DOHH2 (cell line): ENCODE measurements around the gene FXN.

Experiments
- H3F3A ChIP-seq: fragments of 200-600 bp; sonication (generic), shearing (Covaris generic); 2 replicates; pipeline ENCODE4 v1.6.0; 2016; ENCODE audit warnings: antibody characterized with exemption, mild to moderate bottlenecking; ENCODE audit not compliant: control insufficient read depth, insufficient read depth
- H3K27ac ChIP-seq: fragments of 200-600 bp; sonication (generic); 2 replicates; pipeline ENCODE4 v1.5.1; 2014; ENCODE audit warnings: low read depth, mild to moderate bottlenecking, low read length, moderate library complexity
- H3K27me3 ChIP-seq: fragments of 200-600 bp; sonication (generic); 2 replicates; pipeline ENCODE4 v1.6.1; 2014; ENCODE audit warnings: mild to moderate bottlenecking, low read length, mixed read lengths; ENCODE audit not compliant: control insufficient read depth
- H3K36me3 ChIP-seq: fragments of 200-600 bp; sonication (generic); 2 replicates; pipeline ENCODE4 v1.6.1; 2014; ENCODE audit warnings: mild to moderate bottlenecking, low read length, moderate library complexity, mixed read lengths; ENCODE audit not compliant: control insufficient read depth
- H3K4me1 ChIP-seq: fragments of 200-600 bp; sonication (generic); 2 replicates; pipeline ENCODE4 v1.6.1; 2014; ENCODE audit warnings: mild to moderate bottlenecking, low read length, mixed read lengths; ENCODE audit not compliant: control insufficient read depth
- H3K4me2 ChIP-seq: fragments of 200-600 bp; sonication (generic); 2 replicates; pipeline ENCODE4 v1.6.0; 2014; ENCODE audit warnings: mild to moderate bottlenecking, low read length, moderate library complexity
- H3K4me3 ChIP-seq: fragments of 200-600 bp; sonication (generic); 2 replicates; pipeline ENCODE4 v1.5.1; 2014; ENCODE audit warnings: mild to moderate bottlenecking, low read length, mixed read lengths
- H3K79me2 ChIP-seq: fragments of 200-600 bp; sonication (generic); 2 replicates; pipeline ENCODE4 v1.6.1; 2014; ENCODE audit warnings: mild to moderate bottlenecking, low read length, mixed read lengths; ENCODE audit not compliant: control insufficient read depth
- H3K9me2 ChIP-seq: fragments of 200-600 bp; sonication (generic); replicated peaks from 2 replicates; pipeline ENCODE4 v1.6.1; 2014; ENCODE audit warnings: mild to moderate bottlenecking, low read length, mixed read lengths; ENCODE audit not compliant: control insufficient read depth
- H3K9me3 ChIP-seq: fragments of 200-600 bp; sonication (generic); 2 replicates; pipeline ENCODE4 v1.6.1; 2014; ENCODE audit warnings: antibody characterized with exemption, low read length, mixed read lengths; ENCODE audit not compliant: control insufficient read depth, insufficient read depth
- H4K20me1 ChIP-seq: fragments of 200-600 bp; sonication (generic); 2 replicates; pipeline ENCODE4 v1.6.0; 2014; ENCODE audit warnings: low read depth, mild to moderate bottlenecking, antibody characterized with exemption, low read length, moderate library complexity; ENCODE audit not compliant: control insufficient read depth, insufficient read depth
- EZH2phosphoT487 ChIP-seq: fragments of 200-600 bp; sonication (generic); IDR thresholded peaks from 2 replicates; pipeline ENCODE4 v1.6.1; 2017; ENCODE audit warnings: borderline replicate concordance, mild to moderate bottlenecking, antibody characterized with exemption, low read length, moderate library complexity, mixed read lengths
- TF ChIP-seq, protein P1 (sequence below): fragments of 200-600 bp; sonication (generic); IDR thresholded peaks from one replicate; pipeline ENCODE4 v1.5.1; 2014; ENCODE audit warnings: antibody characterized with exemption, mild to moderate bottlenecking, low read depth, low read length; ENCODE audit not compliant: poor library complexity, severe bottlenecking

The FXN gene

DNA sequence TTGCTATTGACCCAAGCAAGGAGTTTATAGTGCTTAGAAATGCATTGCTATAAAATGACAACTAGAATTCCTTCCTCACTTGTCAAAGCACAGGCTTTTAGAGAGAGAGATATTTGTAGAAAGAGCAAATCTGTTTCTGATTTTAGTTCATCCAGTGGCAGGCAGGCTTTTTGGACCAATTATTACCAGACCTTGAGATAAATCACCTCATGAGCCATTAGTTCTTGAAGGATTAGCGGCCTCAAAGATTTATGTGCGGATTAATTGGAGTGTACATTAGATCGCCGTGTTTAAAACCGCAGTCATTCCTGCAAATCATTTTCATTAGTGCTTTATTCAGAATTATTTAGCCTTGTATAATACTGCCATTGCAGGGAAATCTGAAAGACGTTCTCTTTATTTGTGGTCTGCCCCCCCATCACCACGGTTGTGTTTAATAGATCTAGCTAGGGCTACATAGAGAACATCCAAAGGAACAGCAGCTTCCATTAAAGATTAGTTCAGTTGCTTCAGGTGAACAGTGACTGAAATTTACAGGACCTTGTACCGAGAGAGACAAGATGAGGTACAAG lies 109.7 kb downstream of the FXN start:
- Histone ChIP-seq H3K27me3 (no peaks in the 10 kb centered on the region), H3F3A (no peaks in the 10 kb centered on the region), H3K4me3 (no peak overlapping the region), H3K36me3 (no peaks in the 10 kb centered on the region), H3K79me2 (no peaks in the 10 kb centered on the region), H3K4me1 (no peaks in the 10 kb centered on the region), H3K9me3 (no peaks in the 10 kb centered on the region), H4K20me1 (no peaks in the 10 kb centered on the region), H3K4me2 (no peak overlapping the region), H3K9me2 (no peaks in the 10 kb centered on the region), H3K27ac (no peak overlapping the region)
- TF ChIP-seq, protein P1, sequence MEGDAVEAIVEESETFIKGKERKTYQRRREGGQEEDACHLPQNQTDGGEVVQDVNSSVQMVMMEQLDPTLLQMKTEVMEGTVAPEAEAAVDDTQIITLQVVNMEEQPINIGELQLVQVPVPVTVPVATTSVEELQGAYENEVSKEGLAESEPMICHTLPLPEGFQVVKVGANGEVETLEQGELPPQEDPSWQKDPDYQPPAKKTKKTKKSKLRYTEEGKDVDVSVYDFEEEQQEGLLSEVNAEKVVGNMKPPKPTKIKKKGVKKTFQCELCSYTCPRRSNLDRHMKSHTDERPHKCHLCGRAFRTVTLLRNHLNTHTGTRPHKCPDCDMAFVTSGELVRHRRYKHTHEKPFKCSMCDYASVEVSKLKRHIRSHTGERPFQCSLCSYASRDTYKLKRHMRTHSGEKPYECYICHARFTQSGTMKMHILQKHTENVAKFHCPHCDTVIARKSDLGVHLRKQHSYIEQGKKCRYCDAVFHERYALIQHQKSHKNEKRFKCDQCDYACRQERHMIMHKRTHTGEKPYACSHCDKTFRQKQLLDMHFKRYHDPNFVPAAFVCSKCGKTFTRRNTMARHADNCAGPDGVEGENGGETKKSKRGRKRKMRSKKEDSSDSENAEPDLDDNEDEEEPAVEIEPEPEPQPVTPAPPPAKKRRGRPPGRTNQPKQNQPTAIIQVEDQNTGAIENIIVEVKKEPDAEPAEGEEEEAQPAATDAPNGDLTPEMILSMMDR, result no peak
- no peak for TF ChIP-seq EZH2phosphoT487

DNA sequence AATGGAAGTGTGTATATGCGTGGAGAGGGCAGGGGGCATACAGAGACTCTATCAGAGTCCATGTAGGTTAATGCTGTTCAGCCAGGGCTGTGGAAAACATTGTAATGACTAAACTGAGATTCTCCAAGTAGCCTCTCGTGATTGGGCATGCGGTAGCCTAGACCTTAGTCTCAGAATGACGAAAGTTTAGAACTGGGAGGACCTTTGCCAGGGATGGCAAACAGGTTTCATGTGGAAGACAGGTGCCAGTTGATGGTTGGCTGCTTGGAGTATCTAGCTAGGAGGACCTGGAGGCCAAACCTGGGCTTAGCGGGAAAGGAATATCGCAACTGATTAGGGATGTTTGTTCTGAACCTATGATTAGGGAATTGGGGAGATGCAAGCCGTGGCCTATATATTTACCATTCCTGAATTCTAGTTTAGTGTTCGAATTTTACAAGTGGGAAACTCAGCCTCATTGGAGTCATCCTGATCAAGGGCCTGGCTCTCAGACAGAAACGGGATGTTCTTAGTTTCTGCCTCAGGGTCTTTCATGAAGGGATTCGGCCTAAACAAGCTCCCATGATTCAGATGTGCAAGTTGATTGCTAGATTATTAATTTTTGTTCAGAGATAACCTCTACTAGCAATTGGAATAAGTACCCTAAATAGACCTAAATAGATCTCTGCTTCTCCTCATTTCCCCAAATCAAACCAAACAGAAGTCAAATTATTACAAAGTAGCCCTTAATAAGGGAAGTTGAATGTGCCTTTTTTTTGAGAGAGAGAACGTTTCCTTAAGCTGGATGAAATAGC lies 111.7 kb downstream of the FXN start:
- Histone ChIP-seq H3K4me1 (peaks cover 6% of the 10 kb centered on the region), H3K9me3 (no peaks in the 10 kb centered on the region), H3K4me2 (no peak overlapping the region), H4K20me1 (no peaks in the 10 kb centered on the region), H3K4me3 (no peak overlapping the region), H3K27ac (no peak overlapping the region), H3K36me3 (no peaks in the 10 kb centered on the region), H3F3A (no peaks in the 10 kb centered on the region), H3K27me3 (no peaks in the 10 kb centered on the region), H3K9me2 (no peaks in the 10 kb centered on the region), H3K79me2 (no peaks in the 10 kb centered on the region)
- TF ChIP-seq EZH2phosphoT487, result no peak
- TF ChIP-seq, protein P1, result no peak

DNA sequence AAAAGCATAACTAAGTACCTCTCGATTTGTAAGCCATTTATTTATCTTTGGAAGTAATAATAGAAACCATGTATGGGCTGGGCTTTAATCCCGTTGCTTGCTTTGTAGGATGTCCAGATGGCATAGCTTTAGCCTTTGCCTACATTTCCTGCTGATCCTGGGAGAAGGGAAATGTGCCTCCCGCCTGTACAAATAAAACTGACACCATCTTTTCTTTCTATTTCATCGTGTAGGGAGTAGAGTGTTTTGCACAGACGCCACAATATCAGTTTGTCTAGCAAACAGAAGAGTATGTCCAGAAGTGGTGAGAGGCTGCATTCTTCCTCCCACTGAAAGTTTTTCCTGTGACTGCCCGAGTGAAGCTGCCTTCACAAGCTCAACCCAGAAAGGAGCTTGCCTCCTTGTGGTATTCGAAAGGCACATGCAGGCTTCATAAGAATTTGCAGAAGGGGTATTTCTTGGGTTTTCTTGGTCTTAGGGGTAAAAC lies 113.8 kb downstream of the FXN start:
- H3K79me2 ChIP-seq, result no peaks in the 10 kb centered on the region
- no peaks in the 10 kb centered on the region for H3K9me2 ChIP-seq
- no peaks in the 10 kb centered on the region for H3K36me3 ChIP-seq
- H3K9me3 ChIP-seq, result no peaks in the 10 kb centered on the region
- no peaks in the 10 kb centered on the region for H4K20me1 ChIP-seq
- no peak overlapping the region for H3K4me3 ChIP-seq
- H3K27ac ChIP-seq, result no peak overlapping the region
- H3K27me3 ChIP-seq, result no peaks in the 10 kb centered on the region
- peaks cover 26% of the 10 kb centered on the region for H3K4me1 ChIP-seq
- TF ChIP-seq, protein P1, result no peak
- no peak for TF ChIP-seq EZH2phosphoT487
- no peak overlapping the region for H3K4me2 ChIP-seq
- H3F3A ChIP-seq, result no peaks in the 10 kb centered on the region
